SK-N-SH (cell line): ENCODE results near the gene SAMD9. TPM values are rescaled to one million over a fixed set of nuclear protein-coding genes. Genes with fewer than 3 reads are reported as not detected.

Experiments
- CTCF ChIA-PET: fragments of 300-600, 350-600 bp; formaldehyde crosslinking; extraction: SDS; loops from one replicate; lab custom pipeline; 2021; lab: Yijun Ruan, JAX
- POLR2A ChIA-PET: fragments of 350-600 bp; sonication (Branson Sonifier 250); formaldehyde crosslinking; extraction: SDS; loops from one replicate; lab custom pipeline; 2020; ENCODE audit warnings: antibody characterized with exemption, inconsistent platforms; lab: Yijun Ruan, JAX
- DNase-seq: peaks from one replicate; pipeline ENCODE4 v3.0.0; 2012
- H2AFZ ChIP-seq: fragments of 200-600 bp; sonication (generic); 2 replicates; pipeline ENCODE4 v1.8.1; 2016; ENCODE audit warnings: antibody characterized with exemption, mild to moderate bottlenecking, low read depth
- H3F3A ChIP-seq: fragments of 200-600 bp; sonication (generic); replicated peaks from 2 replicates; pipeline ENCODE3; 2016; ENCODE audit warnings: antibody characterized with exemption, mild to moderate bottlenecking; ENCODE audit not compliant: insufficient read depth
- H3K27ac ChIP-seq, 2 experiments: fragments of 200-500 bp in 1 of 2; fragments of 200-600 bp in 1 of 2; sonication (Bioruptor generic) in 1 of 2; sonication (generic), shearing (Covaris generic) in 1 of 2; 2 replicates each; pipeline versions ENCODE4 v1.5.1 to v1.6.1; 2014 to 2016; ENCODE audit warnings: low read depth in 2 of 2, inconsistent platforms in 1 of 2, low read length in 1 of 2, mild to moderate bottlenecking in 1 of 2, mixed read lengths in 1 of 2
- H3K27me3 ChIP-seq: fragments of 200-600 bp; sonication (generic), shearing (Covaris generic); 2 replicates; pipeline ENCODE4 v1.6.1; 2016; ENCODE audit warnings: mixed run types; ENCODE audit not compliant: insufficient read depth
- H3K36me3 ChIP-seq, 2 experiments: fragments of 200-500 bp in 1 of 2; fragments of 200-600 bp in 1 of 2; sonication (Bioruptor generic) in 1 of 2; sonication (generic) in 1 of 2; replicated peaks in 1 of 2; 2 replicates each; pipeline versions ENCODE3 to v1.5.1; 2014 to 2016; ENCODE audit warnings: low read length in 1 of 2, mild to moderate bottlenecking in 1 of 2; ENCODE audit not compliant: insufficient read depth in 2 of 2, control insufficient read depth in 1 of 2
- H3K4me1 ChIP-seq, 2 experiments: fragments of 200-500 bp in 1 of 2; fragments of 200-600 bp in 1 of 2; sonication (Bioruptor generic) in 1 of 2; sonication (generic), shearing (Covaris generic) in 1 of 2; 2 replicates each; pipeline versions ENCODE4 v1.5.1 to v1.6.1; 2014 to 2016; ENCODE audit warnings: low read depth in 1 of 2, low read length in 1 of 2, mixed run types in 1 of 2; ENCODE audit not compliant: insufficient read depth in 2 of 2, control insufficient read depth in 1 of 2
- H3K4me2 ChIP-seq: fragments of 200-600 bp; sonication (generic), shearing (Covaris generic); 2 replicates; pipeline ENCODE4 v1.6.1; 2017; ENCODE audit warnings: mixed run types
- H3K4me3 ChIP-seq, 2 experiments: fragments of 200-500 bp in 1 of 2; fragments of 200-600 bp in 1 of 2; sonication (Bioruptor generic) in 1 of 2; sonication (generic), shearing (Covaris generic) in 1 of 2; 2 replicates each; pipeline versions ENCODE4 v1.5.1 to v1.8.1; 2014 to 2016; ENCODE audit warnings: low read depth in 2 of 2, inconsistent platforms in 1 of 2, low read length in 1 of 2, mild to moderate bottlenecking in 1 of 2, mixed read lengths in 1 of 2, moderate library complexity in 1 of 2
- H3K79me2 ChIP-seq: fragments of 200-600 bp; sonication (generic); 2 replicates; pipeline ENCODE4 v1.8.1; 2017; ENCODE audit warnings: mild to moderate bottlenecking; ENCODE audit not compliant: insufficient read depth
- H3K9ac ChIP-seq: fragments of 200-600 bp; sonication (generic); 2 replicates; pipeline ENCODE4 v1.6.1; 2017; ENCODE audit warnings: mixed run types
- H3K9me2 ChIP-seq: fragments of 200-600 bp; sonication (generic); 2 replicates; pipeline ENCODE4 v1.6.1; 2017; ENCODE audit warnings: mixed run types
- H3K9me3 ChIP-seq: fragments of 200-600 bp; sonication (generic); 2 replicates; pipeline ENCODE4 v1.6.1; 2017; ENCODE audit warnings: mixed run types, mild to moderate bottlenecking, moderate library complexity
- H4K20me1 ChIP-seq: fragments of 200-600 bp; sonication (generic); 2 replicates; pipeline ENCODE4 v1.6.1; 2017; ENCODE audit warnings: mild to moderate bottlenecking, mixed run types; ENCODE audit not compliant: insufficient read depth
- EP300 ChIP-seq, 2 experiments: IDR thresholded peaks; 2 replicates each; pipeline versions ENCODE4 v1.4.0 to v1.6.1; 2012; ENCODE audit warnings: borderline replicate concordance in 1 of 2, low read depth in 1 of 2, low read length in 1 of 2
- FOSL2 ChIP-seq: IDR thresholded peaks from 2 replicates; pipeline ENCODE4 v1.4.0; 2012; ENCODE audit warnings: low read depth, mild to moderate bottlenecking, moderate library complexity, borderline replicate concordance
- FOXM1 ChIP-seq: IDR thresholded peaks from 2 replicates; pipeline ENCODE4 v1.4.0; 2012; ENCODE audit warnings: low read depth, mild to moderate bottlenecking
- GABPA ChIP-seq: IDR thresholded peaks from 2 replicates; pipeline ENCODE4 v1.4.0; 2012; ENCODE audit warnings: low read depth, mild to moderate bottlenecking
- IRF3 ChIP-seq: fragments of 150-350 bp; IDR thresholded peaks from 2 replicates; pipeline ENCODE4 v1.6.1; 2016; ENCODE audit warnings: mild to moderate bottlenecking, low read depth, low read length
- MAX ChIP-seq: IDR thresholded peaks from 2 replicates; pipeline ENCODE4 v1.4.0; 2012; ENCODE audit warnings: low read depth
- MEF2A ChIP-seq: IDR thresholded peaks from 2 replicates; pipeline ENCODE4 v1.4.0; 2012; ENCODE audit warnings: low read depth, borderline replicate concordance
- POLR2AphosphoS5 ChIP-seq: IDR thresholded peaks from 2 replicates; pipeline ENCODE4 v1.6.1; 2012; ENCODE audit warnings: low read depth, low read length
- REST ChIP-seq: IDR thresholded peaks from 2 replicates; pipeline ENCODE4 v1.6.1; 2012; ENCODE audit warnings: mild to moderate bottlenecking, low read depth, low read length, moderate library complexity
- TEAD4 ChIP-seq: IDR thresholded peaks from 2 replicates; pipeline ENCODE4 v1.4.0; 2012; ENCODE audit warnings: mild to moderate bottlenecking, borderline replicate concordance; ENCODE audit not compliant: insufficient read depth
- USF1 ChIP-seq: IDR thresholded peaks from 2 replicates; pipeline ENCODE4 v1.4.0; 2012; ENCODE audit warnings: low read depth, borderline replicate concordance
- ZBTB33 ChIP-seq: IDR thresholded peaks from 2 replicates; pipeline ENCODE4 v1.4.0; 2012; ENCODE audit warnings: low read depth, borderline replicate concordance
- WGBS: methylation state at CpG from one replicate; pipeline ENCODE4 v1.1.6; 2017; ENCODE audit warnings: low lambda C conversion rate; 5-methylcytosine and 5-hydroxymethylcytosine counted together
- polyA plus RNA-seq, 3 experiments: library from polyadenylated mRNA; depleted of rRNA; stranded (reverse); fragments of >200 nt; gene quantifications; 2 replicates each; pipeline ENCODE4 v1.2.3, GENCODE V29; 2012

The SAMD9 gene
- polyA plus RNA-seq, 1 of the 3 experiments (the other 2 are of a cell fraction): 0.95 TPM

GRCh38 chr7:93140582-93141191 lies 22.9 kb upstream of the SAMD9 start:
- no peaks in the 10 kb centered on the region for H4K20me1 ChIP-seq
- CTCF ChIA-PET: no interaction called here
- H3K27ac ChIP-seq: no peak overlapping the region
- no peak for TF ChIP-seq ZBTB33
- no peak for TF ChIP-seq MAX
- TF ChIP-seq, all 33 proteins: peak for 0
- Histone ChIP-seq H3K27me3 (no peaks in the 10 kb centered on the region), H3K9ac (no peak overlapping the region), H3K9me3 (no peaks in the 10 kb centered on the region), H3K4me2 (no peak overlapping the region), H3K4me1 (no peaks in the 10 kb centered on the region), H3K4me3 (no peak overlapping the region), H2AFZ (no peak overlapping the region), H3K36me3 (peaks cover 5 to 12% of the 10 kb centered on the region in 2 experiments), H3K79me2 (no peaks in the 10 kb centered on the region), H3F3A (peaks cover 4% of the 10 kb centered on the region), H3K9me2 (no peaks in the 10 kb centered on the region)
- POLR2A ChIA-PET: no interaction called here
- 24% methylated on average over 3 of the region's 3 CpGs for WGBS
- no peak for DNase-seq

GRCh38 chr7:93138576-93138975 lies 20.8 kb upstream of the SAMD9 start:
- Histone ChIP-seq H3K4me3 (no peak overlapping the region), H3K36me3 (peaks cover 5 to 16% of the 10 kb centered on the region in 2 experiments), H3K9me3 (0 out of 2 replicates have a peak, but pooled peaks cover 3% of the 10 kb centered on the region), H3K4me1 (no peaks in the 10 kb centered on the region), H3K4me2 (no peak overlapping the region), H3K79me2 (no peaks in the 10 kb centered on the region), H3K9ac (no peak overlapping the region), H3F3A (no peaks in the 10 kb centered on the region), H3K27me3 (no peaks in the 10 kb centered on the region), H3K9me2 (no peaks in the 10 kb centered on the region), H2AFZ (no peak overlapping the region), H4K20me1 (no peaks in the 10 kb centered on the region), H3K27ac (no peak overlapping the region)
- ChIA-PET POLR2A (no interaction called here), CTCF (no interaction called here)
- TF ChIP-seq POLR2AphosphoS5: no peak
- no peak for TF ChIP-seq TEAD4
- no peak for TF ChIP-seq USF1
- TF ChIP-seq REST: no peak
- no peak for TF ChIP-seq EP300 (IDR thresholded peaks at IDR 0.05; ENCODE audit: borderline replicate concordance in 1 of 2, low read depth in 1 of 2, low read length in 1 of 2)
- TF ChIP-seq GABPA: no peak
- TF ChIP-seq FOXM1: no peak
- TF ChIP-seq FOSL2: no peak
- TF ChIP-seq MEF2A: no peak
- no peak for TF ChIP-seq IRF3
- TF ChIP-seq ZBTB33: no peak
- 43% methylated on average over 4 of the region's 4 CpGs for WGBS
- DNase-seq: no peak
